NCI-H345 treated with DMSO at 0.1 percent for 48 hours (cell line): Measurements from ENCODE around the gene CHST11.
"Not testable (repeated sequence)": the region's sequence is repeated elsewhere in the genome, so short reads cannot be mapped to it uniquely, and the experiment has no call there.

Source experiments
- DNase-seq: peaks from one replicate; lab custom pipeline; 2025; ENCODE audit not compliant: unreplicated experiment; lab: John Stamatoyannopoulos, UW

CHST11 gene

DNA sequence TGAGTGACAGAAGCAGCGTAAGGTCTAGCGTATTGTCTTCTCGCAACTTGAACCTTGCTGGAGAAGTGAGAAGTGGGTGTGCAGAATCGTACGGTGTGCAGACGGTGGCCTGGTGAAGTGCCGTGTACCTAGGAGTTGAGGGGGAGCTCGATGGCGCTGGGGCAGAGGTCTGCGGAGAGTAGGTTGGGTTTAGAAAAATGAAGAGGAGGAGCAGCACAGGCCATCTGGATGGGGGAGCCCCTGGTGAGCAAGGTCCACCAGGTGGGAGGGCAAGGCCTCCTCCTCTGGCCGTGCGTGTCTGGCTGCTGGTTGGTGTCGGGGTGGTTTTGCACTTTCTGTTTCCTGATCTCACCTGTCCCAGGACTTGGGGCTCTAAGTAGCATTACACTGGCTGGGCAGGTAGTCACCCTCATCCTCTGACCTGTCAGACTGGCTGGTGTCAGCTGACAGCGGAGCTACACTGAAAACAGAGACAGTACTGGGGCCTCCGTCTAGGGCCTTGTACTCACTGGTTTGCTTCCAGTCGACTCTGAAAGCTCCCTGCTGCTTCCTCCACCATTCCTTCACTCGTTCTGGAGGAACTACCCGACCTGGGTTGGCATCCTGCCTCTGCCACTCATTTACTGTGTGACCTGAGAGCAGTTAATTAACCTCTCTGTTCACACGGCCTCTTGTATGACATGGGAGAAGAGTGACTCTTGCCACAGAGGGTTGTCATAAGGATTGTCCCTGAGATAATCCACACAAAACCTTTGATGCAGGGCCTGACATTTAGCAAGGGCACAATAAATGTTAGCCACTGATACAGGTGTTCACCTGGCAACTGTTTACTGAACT, 273.1 kb downstream of the CHST11 start:
- no peak for DNase-seq

DNA sequence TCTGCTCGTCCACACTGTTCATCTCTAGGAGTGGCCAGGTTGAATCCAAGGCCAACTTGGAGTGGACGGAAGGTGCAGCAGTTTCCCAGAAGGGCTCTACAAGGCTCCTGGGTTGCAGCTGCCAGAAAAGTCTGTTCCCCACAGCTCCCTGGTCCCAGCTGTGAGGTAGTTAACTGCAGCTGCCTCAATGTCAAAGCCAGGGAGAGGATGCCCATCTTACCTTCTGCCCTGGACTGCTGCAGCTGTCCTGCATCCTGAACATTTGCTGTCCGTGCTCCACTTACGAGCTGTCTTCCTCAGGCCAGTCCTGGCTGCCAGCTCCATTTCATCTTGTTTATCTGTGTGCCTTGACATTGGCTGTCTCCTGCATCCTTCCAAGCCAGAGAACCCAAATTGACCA, 274.0 kb downstream of the CHST11 start:
- no peak for DNase-seq

DNA sequence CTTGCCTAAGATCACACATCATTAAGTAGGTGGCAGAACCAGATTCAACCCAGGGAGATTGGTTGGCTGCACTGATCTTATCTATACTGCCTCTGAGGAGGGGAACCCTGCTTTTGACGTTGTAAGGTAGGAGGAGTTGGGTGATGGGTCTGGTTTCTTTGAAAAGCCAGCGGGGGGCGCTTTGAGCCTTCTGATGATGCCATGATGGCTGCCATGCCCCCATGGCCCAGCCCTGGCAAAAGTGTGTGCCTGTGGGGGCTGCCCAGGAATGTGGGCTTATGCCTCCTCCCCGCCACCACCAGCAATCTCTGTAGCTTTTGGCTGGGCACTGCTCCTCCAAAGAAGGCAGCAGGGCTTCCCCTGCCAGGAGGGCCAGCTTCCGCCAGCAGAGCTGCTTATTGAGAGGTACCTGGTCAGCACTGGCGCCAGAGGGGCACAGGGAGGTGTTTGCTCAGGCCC, 277.0 kb downstream of the CHST11 start:
- DNase-seq, result no peak

DNA sequence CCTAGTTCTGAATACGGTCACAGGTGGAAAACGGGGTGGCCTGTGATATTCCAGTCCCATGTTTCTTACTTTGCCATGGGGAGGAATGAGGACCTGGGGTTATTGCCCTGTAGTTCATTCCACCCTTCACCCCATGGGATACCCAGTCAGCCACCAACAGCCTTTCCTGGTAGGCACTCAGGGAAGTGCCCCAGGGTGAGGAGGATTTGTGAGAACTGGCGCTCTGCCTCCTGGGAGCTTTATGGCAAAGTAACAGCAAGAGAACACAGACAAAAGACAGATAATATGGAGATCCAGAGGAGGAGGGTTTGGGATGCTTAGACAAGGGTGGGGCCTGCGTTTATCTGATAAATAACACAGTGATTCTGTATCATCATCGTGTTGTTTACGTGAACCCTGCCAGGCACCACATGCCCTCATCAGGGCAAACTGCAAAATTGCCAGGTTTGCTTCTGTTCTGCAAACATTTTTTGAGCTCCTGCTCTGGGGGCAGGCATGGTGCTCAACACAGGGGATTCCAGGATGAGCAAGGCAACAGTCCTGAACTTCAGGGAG, 277.9 kb downstream of the CHST11 start:
- no peak for DNase-seq

DNA sequence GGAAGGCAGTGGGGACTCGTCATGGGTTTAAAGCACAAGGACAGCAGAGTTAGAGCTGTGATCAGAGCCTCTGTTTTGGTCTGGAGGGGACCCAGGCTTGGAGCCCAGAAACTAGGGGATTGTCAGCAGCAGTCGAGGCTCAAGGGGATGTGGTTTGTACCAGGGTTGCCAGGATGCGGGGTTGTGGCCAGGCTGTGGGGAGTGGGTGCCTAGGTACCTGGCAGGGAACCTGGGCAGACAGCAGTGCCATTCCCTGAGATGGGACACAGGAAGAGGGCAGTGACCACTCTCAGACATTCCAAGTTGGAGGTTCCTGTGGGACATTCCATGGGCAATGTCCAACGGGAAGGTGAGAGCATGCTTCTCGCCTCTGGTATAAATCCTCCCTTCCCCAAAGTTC, 279.1 kb downstream of the CHST11 start:
- DNase-seq, result no peak

DNA sequence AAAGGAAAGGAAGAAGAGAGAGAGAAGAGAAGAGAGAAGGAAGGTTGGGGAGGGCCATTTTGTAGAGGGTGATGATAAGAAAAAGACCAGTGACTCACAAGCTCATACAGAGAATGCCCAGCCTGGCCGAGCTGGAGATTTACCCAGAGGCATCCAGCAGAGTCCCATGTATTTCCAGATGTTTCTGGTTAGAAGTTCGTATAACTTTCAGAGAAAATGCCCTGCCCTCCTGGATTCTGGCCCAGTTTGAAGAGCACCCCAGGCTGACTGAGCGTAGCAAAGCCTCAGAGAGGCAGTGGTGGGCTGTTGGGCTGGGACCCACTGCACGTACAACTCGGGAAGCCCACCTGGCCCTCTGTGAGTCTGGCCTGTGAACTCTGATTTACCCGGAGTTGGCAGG, 279.6 kb downstream of the CHST11 start:
- no peak for DNase-seq

DNA sequence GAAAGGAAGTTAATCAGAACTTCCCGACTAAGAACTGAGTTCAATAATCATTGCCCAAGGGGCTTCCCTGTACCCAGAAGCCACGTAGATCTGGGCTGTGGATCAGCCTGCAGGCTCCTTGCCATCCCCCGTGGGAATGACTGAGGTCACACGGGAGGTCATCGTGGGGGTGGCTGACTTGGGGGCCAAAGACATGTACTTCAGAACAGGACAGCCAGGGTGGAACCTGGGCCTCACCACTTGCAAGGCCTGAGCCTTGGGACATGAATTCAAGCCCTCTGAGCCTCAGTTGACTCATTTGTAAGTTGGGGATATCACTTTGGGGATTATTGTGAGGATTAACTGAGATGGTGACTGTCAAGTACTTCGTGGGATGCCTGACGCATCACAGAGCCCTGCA, 280.4 kb downstream of the CHST11 start:
- DNase-seq, result no peak

DNA sequence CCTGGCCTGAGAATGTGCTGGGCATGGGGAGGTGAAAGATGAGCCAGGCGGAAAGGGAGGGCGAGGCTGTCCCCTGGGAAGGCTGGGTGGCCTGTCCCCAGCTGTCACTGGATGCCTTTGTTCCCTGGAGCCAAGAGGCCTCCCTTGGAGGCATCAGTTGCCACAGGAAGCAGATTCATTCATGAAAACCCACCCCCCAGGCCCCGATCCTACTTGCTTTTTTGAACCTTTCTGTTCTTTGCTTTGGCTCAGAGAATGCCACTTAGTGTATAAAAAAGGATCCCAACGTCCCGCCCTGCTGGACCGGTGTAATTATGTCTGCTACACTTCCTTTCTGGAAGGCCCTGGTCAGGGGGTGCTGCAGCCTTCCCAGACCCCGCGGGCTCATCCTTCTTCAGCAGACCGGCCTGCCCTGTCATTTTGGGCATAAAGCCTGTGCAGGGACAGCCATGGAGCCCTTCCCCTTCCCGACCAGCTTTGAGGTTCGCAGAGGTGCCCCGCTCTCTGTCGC, 281.1 kb downstream of the CHST11 start:
- peak; percentile 41 for DNase-seq

DNA sequence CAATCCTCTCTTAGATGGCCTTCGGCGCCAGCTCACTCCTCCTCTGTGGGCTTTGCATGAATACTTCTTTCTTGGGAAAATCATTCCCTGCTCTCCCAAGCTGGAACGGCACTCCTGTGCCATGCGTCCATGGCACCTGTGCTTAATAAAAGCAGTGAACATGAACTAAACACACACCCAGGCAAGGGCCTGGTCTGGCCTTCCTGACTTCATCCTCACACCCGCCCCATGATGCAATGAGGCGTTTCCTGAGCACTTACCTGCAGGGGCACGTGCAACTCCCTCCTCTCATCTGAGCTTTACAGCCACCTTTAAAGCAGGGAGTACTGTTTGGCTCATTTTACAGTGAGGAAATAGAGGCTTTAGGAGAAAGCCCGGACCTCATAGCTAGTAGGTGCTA, 281.6 kb downstream of the CHST11 start:
- DNase-seq, result peak; percentile 36

DNA sequence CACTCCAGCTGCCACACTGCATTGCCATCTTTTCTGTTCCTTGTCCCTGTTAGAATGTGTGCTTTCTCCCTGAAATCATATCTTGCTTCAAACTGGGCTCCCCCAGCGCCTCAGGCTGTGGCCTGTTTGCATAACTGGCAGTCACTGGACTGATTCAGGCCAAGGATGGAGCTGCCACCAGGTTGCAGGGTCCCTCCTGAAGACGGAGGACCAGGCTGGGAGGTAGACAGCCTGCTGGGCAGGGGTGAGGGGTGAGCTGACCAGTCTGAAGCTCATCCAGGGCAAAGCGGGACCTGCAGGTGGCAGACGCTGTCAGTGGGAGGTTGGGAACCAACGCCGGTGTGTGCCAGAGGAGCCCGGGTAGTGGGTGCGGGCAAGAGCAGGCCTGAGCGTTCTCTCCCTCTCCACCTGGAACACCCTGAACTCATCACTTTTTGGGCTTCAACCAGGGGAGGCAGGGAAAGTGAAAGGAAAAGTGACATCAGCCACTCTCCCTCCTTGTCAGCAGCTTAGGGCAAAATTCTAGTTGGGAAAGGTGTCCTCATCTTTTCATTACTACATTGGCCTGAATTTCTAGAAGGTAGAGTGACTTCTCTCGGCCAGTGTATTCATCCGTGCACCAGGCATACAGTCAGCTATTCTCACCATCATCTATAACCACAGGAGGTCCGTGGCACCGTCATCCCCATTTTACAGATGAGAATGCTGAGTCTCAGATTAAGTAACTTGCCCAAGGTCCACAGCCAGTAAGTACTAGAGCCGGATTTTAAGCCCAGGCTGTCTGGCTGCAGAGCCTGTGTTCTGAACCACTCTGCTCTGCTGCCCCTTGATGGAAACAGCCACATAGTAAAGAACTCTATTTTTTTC, 282.3 kb downstream of the CHST11 start:
- DNase-seq, result no peak

DNA sequence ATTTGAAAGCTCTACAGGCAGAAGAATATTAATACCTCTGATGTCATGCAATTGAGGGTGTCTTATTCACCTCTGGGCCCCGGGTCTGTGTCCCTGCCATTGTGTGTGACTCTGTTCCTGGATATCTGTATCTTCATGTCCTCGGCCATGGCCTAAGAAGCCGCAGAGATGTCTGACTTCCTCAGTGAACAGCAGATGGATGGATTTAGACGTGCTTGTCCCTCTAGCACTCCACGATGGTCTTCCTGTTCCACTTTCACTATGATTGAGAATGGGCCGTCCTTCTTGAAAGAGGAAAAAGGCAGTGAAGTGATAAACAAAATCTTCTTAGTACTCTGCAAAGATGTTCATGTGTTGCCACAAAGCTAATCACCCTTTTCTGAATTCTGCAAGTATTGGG, 283.9 kb downstream of the CHST11 start:
- no peak for DNase-seq

DNA sequence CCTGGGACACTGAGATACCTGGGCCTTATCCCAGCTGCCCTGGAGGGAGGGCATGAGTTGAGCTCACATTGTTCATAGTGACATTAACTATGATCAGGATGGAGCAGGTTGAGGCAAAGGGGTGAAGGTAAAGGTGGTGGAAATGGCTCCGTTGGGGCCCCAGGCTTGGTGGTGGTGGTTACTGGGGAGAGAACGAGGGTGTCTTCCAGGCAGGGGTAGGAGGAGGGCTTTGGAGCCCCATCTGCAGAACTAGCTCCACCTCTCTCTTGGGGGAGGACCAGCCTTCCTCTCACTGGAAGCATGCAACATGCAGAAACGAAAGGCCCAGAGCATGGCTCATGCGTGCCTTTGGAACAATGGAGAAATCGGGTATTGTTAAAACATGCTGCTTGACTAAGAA, 284.3 kb downstream of the CHST11 start:
- no peak for DNase-seq

DNA sequence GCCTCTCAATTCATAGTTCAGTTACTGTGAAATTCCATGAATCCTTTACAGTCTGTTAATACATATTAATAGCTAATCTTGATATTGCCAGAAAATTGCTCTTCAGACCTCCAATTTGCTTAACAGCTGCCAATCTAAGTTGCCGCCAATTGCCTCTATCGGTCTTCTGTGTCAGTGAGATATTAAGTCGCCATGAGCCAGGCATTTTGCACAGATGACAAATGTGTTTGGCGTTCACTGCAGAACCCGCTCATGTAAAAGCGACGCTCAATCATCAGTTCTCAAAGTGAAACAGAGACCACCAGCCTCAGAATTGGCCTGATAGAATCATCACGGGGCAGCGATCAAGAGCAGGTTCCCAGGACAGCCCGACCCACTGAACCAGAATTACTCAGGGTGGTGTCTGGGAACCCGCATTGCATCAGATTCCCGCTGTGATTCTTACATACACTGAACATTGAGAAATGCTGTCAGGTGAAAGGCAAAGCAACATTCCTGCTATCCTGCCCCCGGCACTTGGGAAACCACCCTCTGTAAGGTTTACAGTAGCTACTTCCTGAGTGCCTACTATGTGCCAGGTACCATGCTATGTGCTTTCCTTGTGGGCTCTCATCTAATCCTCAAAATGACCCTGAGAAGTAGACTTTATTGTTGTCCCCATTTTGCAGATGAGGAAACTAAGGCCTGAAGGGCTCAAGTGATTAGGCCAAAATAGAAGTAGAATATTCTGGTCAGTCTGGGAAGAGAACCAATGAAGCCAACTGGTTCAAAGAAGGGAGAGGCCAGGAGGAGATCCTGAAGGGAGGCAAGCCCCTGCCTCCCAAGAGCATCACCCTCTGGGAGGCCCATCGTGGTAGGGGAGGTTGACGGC, 285.0 kb downstream of the CHST11 start:
- DNase-seq, result no peak

DNA sequence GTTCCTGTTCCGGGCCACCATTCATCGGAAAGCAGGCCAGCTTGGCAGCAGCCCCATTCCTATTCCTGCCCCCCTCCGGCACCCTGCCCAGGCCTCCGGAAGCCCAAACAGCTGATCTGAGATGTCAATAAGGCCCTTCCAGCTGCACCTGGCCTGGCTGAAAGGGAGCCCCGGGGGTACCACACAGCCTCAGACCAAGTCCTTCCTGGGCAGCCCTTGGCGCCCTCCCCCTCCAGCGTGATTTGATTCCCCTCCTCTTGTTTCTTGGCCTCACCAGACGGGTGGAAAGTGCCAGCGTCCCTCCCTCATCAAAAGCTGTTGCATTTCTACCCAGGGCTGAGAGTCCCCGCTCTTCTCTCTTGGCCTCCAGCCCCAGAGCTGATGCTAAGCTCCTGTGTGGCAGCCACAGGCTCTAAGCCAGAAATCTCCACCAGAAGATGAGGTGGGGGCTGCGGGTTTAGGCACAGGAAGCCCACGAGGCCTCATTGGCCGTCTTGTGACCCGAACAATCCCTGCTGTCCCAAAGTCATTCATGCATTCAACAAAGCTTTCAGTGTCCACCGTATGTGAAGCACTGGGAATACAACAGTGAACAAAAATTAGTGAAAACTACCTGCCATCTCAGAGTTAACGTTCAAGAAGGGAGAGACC, 285.9 kb downstream of the CHST11 start:
- DNase-seq, result peak; percentile 36

DNA sequence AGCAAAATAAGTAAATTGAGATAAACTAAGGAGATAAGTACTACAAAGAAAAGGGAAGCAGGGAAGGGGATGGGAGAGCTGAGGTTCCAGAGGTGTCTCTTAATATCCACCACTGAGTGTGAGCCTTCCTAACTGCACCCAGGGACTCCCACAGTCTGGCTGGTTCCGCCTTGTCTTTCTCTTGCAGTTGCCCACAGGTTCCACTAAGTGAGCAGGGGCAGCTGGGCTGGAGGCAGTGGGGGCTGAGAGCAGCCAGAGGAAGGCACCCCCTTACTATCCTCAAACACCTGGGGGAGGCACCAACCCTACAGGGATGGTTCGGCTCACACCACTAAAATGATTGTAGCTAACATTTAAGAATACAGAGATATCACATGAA, 286.4 kb downstream of the CHST11 start:
- no peak for DNase-seq

DNA sequence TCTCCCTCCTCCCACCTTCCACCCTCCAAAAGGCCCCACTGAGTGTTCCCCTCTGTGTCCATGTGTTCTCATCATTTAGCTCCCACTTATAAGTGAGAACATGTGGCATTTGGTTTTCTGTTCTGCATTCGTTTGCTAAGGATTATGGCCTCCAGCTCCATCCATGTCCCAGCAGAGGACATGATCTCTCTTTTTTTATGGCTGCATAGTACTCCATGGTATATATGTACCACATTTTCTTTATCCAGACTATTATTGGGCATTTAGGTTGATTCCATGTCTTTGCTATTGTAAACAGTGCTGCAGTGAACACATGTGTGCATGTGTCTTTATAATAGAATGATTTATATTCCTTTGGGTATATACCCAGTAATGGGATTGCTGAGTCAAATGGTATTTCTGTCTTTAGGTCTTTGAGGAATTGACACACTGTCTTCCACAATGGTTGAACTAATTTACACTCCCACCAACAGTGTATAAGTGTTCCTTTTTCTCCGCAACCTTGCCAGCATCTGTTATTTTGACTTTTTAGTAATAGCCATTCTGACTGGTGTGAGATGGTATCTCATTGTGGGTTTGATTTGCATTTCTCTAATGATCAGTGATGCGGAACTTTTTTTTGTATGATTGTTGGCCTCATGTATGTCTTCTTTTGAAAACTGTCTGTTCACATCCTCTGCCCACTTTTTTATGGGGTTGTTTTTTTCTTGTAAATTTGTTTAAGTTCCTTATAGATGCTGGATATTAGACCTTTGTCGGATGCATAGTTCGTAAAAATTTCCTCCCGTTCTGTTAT, 287.2 kb downstream of the CHST11 start:
- DNase-seq, result not testable (repeated sequence)

DNA sequence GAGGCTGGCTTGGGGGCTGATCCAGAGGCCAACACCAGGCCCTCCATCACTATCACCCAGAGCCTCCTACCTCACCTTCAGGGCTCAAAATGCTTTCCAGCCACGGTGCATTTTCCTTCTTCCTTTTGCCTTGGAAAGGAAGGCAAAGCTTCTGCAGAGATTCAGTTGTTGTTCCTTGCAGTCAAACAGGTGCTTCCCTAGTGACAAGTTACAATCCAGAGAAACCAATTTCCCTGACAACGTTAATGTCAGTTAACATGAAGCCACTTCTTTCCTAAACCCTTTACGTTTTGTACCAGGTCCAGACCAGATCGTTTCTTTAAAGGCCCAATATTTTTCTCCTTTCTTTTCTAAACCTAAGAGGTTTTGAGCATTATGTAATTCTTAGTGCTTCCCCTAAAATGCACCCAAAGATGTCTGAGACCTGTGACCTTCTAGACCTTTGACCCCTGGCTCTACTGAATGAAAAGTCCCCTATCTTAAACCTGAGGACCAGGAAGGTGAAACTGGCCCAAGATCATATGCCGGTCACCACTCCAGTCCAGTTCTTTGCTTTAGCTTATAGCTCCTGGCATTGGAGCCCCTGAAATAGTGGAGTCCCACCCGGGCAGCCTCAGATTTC, 289.8 kb downstream of the CHST11 start:
- DNase-seq, result no peak

DNA sequence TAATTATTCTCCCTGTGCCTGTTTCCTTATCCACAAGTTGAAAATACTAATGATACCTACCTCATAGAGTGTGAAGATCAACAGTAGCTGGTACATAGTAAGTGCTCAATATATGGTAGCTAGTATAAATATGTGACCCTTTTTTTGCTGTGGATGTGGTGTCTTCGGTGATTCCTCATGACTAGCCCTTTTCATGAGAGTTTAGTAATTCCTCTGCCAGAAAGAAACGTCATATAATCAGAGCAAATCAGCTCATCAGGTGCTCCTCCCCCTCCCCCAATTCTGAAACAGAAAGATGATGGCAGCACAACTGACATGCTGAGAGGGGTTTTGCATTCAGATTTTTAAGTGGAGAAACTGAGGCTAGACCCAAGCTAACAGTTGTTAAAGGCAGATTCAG, 290.6 kb downstream of the CHST11 start:
- no peak for DNase-seq

DNA sequence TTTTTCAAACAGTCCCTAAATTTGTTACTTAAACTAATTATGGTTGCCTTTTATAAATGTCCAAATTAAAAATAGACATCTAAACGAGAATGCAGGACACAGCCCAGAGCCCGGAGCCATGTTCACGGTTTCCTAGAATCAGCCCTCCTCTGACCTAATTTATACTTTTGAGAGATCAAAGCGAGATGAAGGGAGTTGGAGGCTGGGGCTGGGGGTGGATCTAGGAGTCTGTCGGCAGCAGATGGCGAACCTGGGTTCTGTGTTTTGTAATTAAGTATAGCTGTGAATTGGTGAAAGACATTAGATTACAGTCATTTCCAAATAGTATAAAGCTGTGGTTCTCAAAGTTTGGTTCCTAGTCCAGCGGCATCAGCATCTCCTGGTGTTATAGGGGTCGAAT, 291.2 kb downstream of the CHST11 start:
- DNase-seq, result no peak
